Measurements from ENCODE around the gene MYOD1.

- TF ChIP-seq POLR2AphosphoS5 (IDR thresholded peaks at IDR 0.05; ENCODE audit: low read depth, low read length) (no peak), REST (IDR thresholded peaks at IDR 0.05; ENCODE audit: insufficient read depth in 1 of 2, low read depth in 2 of 2, low read length in 2 of 2) (no peak), TAF1 (IDR thresholded peaks at IDR 0.05; ENCODE audit: borderline replicate concordance, insufficient read depth, low read length) (no peak), SIN3A (IDR thresholded peaks at IDR 0.05; ENCODE audit: borderline replicate concordance, insufficient read depth, low read length) (no peak)
Measured at GRCh38 chr11:17687946-17688670, 31.3 kb upstream of the MYOD1 start.

Data from PFSK-1 (cell line).